IMR-90 (cell line): ENCODE results near the gene GFPT1.

Source experiments
- CEBPB ChIP-seq: IDR thresholded peaks from 2 replicates; pipeline ENCODE4 v1.6.1; 2012; ENCODE audit warnings: low read depth, low read length, improper control_type of control experiment
- FOS ChIP-seq: fragments of 150-350 bp; IDR thresholded peaks from 2 replicates; pipeline ENCODE4 v1.6.1; 2016; ENCODE audit warnings: low read depth, low read length
- MAFK ChIP-seq: IDR thresholded peaks from 2 replicates; pipeline ENCODE4 v1.6.1; 2012; ENCODE audit warnings: low read depth, low read length, improper control_type of control experiment
- MXI1 ChIP-seq: IDR thresholded peaks from 2 replicates; pipeline ENCODE4 v1.6.1; 2012; ENCODE audit warnings: low read depth, mild to moderate bottlenecking, low read length, moderate library complexity, borderline replicate concordance
- NFE2L2 ChIP-seq: fragments of 150-350 bp; IDR thresholded peaks from 2 replicates; pipeline ENCODE4 v1.6.1; 2016; ENCODE audit warnings: low read depth, mild to moderate bottlenecking, low read length
- POLR2A ChIP-seq: IDR thresholded peaks from 2 replicates; pipeline ENCODE4 v1.6.1; 2012; ENCODE audit warnings: mild to moderate bottlenecking, low read depth, low read length
- RAD21 ChIP-seq: IDR thresholded peaks from 2 replicates; pipeline ENCODE4 v1.6.1; 2012; ENCODE audit warnings: low read length, improper control_type of control experiment
- RCOR1 ChIP-seq: IDR thresholded peaks from 2 replicates; pipeline ENCODE4 v1.6.1; 2012; ENCODE audit warnings: mild to moderate bottlenecking, low read length, improper control_type of control experiment; ENCODE audit not compliant: insufficient replicate concordance
- RFX5 ChIP-seq: IDR thresholded peaks from 2 replicates; pipeline ENCODE4 v1.8.0; 2012; ENCODE audit warnings: low read depth, mild to moderate bottlenecking, low read length, moderate library complexity
- TF ChIP-seq, protein P1 (sequence below): fragments of 150-350 bp; IDR thresholded peaks from 2 replicates; pipeline ENCODE4 v1.6.1; 2017; ENCODE audit warnings: mild to moderate bottlenecking, antibody characterized with exemption, low read length, low read depth
- TF ChIP-seq, protein P2 (sequence below): conservative IDR thresholded peaks from 2 replicates; pipeline ENCODE4 v1.5.1; 2012; ENCODE audit warnings: mild to moderate bottlenecking, low read depth, low read length, improper control_type of control experiment

DNA sequence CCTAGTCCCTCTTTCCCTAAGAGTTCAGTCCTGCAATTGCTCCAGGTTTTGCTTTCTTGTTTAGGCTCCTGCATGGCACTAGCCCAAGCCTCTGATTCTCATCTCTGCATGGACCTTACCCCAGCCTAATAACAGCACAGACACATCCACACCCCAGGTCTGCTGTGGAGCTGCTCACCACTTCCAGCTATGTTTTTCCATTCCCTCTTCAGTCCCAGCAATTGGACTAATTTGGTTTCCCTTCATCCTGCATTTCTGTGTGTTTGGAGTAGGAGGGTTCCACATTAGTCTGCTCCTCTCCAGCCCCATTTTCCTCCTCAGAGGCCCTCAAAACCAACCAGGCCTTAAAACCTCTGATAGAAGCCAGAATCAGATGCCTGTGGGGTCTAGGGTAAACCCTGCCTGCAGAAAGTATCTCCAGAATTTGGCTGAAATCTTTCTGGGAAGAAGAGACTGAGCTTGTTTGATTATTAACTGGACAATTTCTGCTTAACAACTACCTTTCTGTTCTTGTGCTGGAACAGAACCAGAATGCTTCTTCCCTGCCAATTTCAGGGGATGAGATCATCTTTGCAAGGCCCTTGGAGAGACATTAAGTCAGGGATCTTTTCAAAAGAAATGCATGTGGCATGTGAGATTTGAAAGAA lies 95.9 kb downstream of the GFPT1 start:
- TF ChIP-seq, protein P1, sequence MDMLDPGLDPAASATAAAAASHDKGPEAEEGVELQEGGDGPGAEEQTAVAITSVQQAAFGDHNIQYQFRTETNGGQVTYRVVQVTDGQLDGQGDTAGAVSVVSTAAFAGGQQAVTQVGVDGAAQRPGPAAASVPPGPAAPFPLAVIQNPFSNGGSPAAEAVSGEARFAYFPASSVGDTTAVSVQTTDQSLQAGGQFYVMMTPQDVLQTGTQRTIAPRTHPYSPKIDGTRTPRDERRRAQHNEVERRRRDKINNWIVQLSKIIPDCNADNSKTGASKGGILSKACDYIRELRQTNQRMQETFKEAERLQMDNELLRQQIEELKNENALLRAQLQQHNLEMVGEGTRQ, result no peak
- TF ChIP-seq RAD21 (no peak), POLR2A (no peak), RCOR1 (no peak), FOS (no peak), MAFK (no peak), MXI1 (no peak), CEBPB (no peak), NFE2L2 (no peak), RFX5 (no peak)
- TF ChIP-seq, protein P2, sequence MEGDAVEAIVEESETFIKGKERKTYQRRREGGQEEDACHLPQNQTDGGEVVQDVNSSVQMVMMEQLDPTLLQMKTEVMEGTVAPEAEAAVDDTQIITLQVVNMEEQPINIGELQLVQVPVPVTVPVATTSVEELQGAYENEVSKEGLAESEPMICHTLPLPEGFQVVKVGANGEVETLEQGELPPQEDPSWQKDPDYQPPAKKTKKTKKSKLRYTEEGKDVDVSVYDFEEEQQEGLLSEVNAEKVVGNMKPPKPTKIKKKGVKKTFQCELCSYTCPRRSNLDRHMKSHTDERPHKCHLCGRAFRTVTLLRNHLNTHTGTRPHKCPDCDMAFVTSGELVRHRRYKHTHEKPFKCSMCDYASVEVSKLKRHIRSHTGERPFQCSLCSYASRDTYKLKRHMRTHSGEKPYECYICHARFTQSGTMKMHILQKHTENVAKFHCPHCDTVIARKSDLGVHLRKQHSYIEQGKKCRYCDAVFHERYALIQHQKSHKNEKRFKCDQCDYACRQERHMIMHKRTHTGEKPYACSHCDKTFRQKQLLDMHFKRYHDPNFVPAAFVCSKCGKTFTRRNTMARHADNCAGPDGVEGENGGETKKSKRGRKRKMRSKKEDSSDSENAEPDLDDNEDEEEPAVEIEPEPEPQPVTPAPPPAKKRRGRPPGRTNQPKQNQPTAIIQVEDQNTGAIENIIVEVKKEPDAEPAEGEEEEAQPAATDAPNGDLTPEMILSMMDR, result no peak
